Thoracic aorta (tissue), 2 donors: ENCODE data around the gene RIMOC1. TPM values are rescaled to one million over a fixed set of nuclear protein-coding genes. Genes with fewer than 3 reads are reported as not detected.

Source experiments
- ATAC-seq: fragments of 150-250 bp; one replicate; pipeline ENCODE4 v1.8.0; 2017; ENCODE audit warnings: low read depth; ENCODE audit not compliant: insufficient number of reproducible peaks, low FRiP score
- DNase-seq: peaks from one replicate; pipeline ENCODE4 v3.0.0-alpha.2; 2020; ENCODE audit warnings: low spot score
- H3K27ac ChIP-seq, 2 donors: fragments of 200-600 bp; sonication (generic); 1 replicate in 1 of 2; 2 replicates in 1 of 2; pipeline ENCODE4 v1.5.1; 2016; ENCODE audit warnings: mild to moderate bottlenecking in 2 of 2, moderate library complexity in 2 of 2
- H3K27me3 ChIP-seq: fragments of 200-600 bp; sonication (generic); replicated peaks from 2 replicates; pipeline ENCODE4 v1.6.0; 2016; ENCODE audit warnings: mild to moderate bottlenecking; ENCODE audit not compliant: insufficient read depth
- H3K36me3 ChIP-seq: fragments of 200-600 bp; sonication (generic); one replicate; pipeline ENCODE4 v1.5.1; 2016
- H3K4me1 ChIP-seq, 2 donors: fragments of 200-600 bp; sonication (generic); 1 replicate in 1 of 2; 2 replicates in 1 of 2; pipeline versions ENCODE4 v1.5.1 to v1.6.0; 2016; ENCODE audit warnings: low read depth in 2 of 2, mild to moderate bottlenecking in 1 of 2; ENCODE audit not compliant: control insufficient read depth in 1 of 2
- H3K4me3 ChIP-seq: fragments of 200-600 bp; sonication (generic); 2 replicates; pipeline ENCODE4 v1.5.1; 2016; ENCODE audit warnings: mild to moderate bottlenecking
- H3K9me3 ChIP-seq: fragments of 200-600 bp; sonication (generic); 2 replicates; pipeline ENCODE4 v1.5.1; 2016
- CTCF ChIP-seq: fragments of 200-600 bp; sonication (generic); IDR thresholded peaks from one replicate; pipeline ENCODE4 v1.5.1; 2019; ENCODE audit warnings: antibody characterized with exemption
- total RNA-seq, 2 donors: library from RNA; depleted of rRNA; stranded (reverse); fragments of >200 nt; gene quantifications; one replicate each; pipeline versions ENCODE4 v1.1.0 to v1.2.3, GENCODE V29; 2016

Gene RIMOC1
- total RNA-seq, 2 donors from 2014 or later = 14.1 to 22.9 TPM

- Histone ChIP-seq H3K36me3 (peaks cover 10% of the 10 kb centered on the region), H3K9me3 (no peaks in the 10 kb centered on the region), H3K4me1 (peaks cover 0 to 28% of the 10 kb centered on the region in 2 donors), H3K27ac (no peak overlapping the region), H3K4me3 (no peak overlapping the region), H3K27me3 (no peaks in the 10 kb centered on the region)
- DNase-seq (no peak), ATAC-seq (no peak)
- TF ChIP-seq CTCF = no peak
These were observed 40.2 kb upstream of the RIMOC1 start for GRCh38 chr5:41863871-41864486.

GRCh38 chr5:41869151-41869723, 34.9 kb upstream of the RIMOC1 start:
- no peak for TF ChIP-seq CTCF
- H3K9me3 ChIP-seq = no peaks in the 10 kb centered on the region

GRCh38 chr5:41869724-41870626, 34.2 kb upstream of the RIMOC1 start, which contains the start of gene OXCT1:
TSS of gene OXCT1 (minus strand) at chr5:41870425. CDS start at chr5:41870358, 67 bp downstream.
- Histone ChIP-seq H3K4me1 (peaks cover 0 to 37% of the 10 kb centered on the region in 2 donors), H3K9me3 (no peaks in the 10 kb centered on the region)
- TF ChIP-seq CTCF = no peak

More at GRCh38 chr5:41869151-41869723, 34.9 kb upstream of the RIMOC1 start:
- no peaks in the 10 kb centered on the region for H3K27me3 ChIP-seq
- ATAC-seq (no peak), DNase-seq (no peak)
- no peaks in the 10 kb centered on the region for H3K36me3 ChIP-seq
- H3K4me3 ChIP-seq = peak overlapping the region; percentile 95
- peaks cover 0 to 45% of the 10 kb centered on the region in 2 donors for H3K4me1 ChIP-seq
- H3K27ac ChIP-seq = peak overlapping the region; percentile 99

GRCh38 chr5:41870627-41871048, 33.5 kb upstream of the RIMOC1 start:
- peaks cover 0 to 36% of the 10 kb centered on the region in 2 donors for H3K4me1 ChIP-seq
- H3K4me3 ChIP-seq = peak overlapping the region; percentile 95
- TF ChIP-seq CTCF = no peak
- H3K27ac ChIP-seq = peak overlapping the region; percentile 99
- H3K9me3 ChIP-seq = no peaks in the 10 kb centered on the region
- no peaks in the 10 kb centered on the region for H3K36me3 ChIP-seq
- DNase-seq = no peak
- no peaks in the 10 kb centered on the region for H3K27me3 ChIP-seq
- no peak for ATAC-seq

More at GRCh38 chr5:41869724-41870626, 34.2 kb upstream of the RIMOC1 start, which contains the start of gene OXCT1:
- DNase-seq = no peak
- Histone ChIP-seq H3K27me3 (no peaks in the 10 kb centered on the region), H3K27ac (peak within 1 kb of the TSS; percentile 99), H3K4me3 (peak within 1 kb of the TSS; percentile 95), H3K36me3 (no peaks in the 10 kb centered on the region)
- peak; percentile 57 for ATAC-seq

GRCh38 chr5:41871852-41872251, 32.3 kb upstream of the RIMOC1 start:
- Histone ChIP-seq H3K36me3 (no peaks in the 10 kb centered on the region), H3K27me3 (no peaks in the 10 kb centered on the region), H3K27ac (peak overlapping the region; percentile 99), H3K4me1 (peaks cover 0 to 36% of the 10 kb centered on the region in 2 donors), H3K4me3 (no peak overlapping the region), H3K9me3 (no peaks in the 10 kb centered on the region)
- ATAC-seq (peak; percentile 75), DNase-seq (no peak)
- TF ChIP-seq CTCF = no peak
